NCI-H2196 treated with DMSO at 0.1 percent for 48 hours (cell line): ENCODE results near the gene ERI3.

ENCODE experiments used
- DNase-seq: peaks from one replicate; lab custom pipeline; 2025; ENCODE audit not compliant: unreplicated experiment; lab: John Stamatoyannopoulos, UW

ERI3 gene, protein sequence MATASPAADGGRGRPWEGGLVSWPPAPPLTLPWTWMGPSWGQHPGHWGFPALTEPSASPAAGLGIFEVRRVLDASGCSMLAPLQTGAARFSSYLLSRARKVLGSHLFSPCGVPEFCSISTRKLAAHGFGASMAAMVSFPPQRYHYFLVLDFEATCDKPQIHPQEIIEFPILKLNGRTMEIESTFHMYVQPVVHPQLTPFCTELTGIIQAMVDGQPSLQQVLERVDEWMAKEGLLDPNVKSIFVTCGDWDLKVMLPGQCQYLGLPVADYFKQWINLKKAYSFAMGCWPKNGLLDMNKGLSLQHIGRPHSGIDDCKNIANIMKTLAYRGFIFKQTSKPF

DNA sequence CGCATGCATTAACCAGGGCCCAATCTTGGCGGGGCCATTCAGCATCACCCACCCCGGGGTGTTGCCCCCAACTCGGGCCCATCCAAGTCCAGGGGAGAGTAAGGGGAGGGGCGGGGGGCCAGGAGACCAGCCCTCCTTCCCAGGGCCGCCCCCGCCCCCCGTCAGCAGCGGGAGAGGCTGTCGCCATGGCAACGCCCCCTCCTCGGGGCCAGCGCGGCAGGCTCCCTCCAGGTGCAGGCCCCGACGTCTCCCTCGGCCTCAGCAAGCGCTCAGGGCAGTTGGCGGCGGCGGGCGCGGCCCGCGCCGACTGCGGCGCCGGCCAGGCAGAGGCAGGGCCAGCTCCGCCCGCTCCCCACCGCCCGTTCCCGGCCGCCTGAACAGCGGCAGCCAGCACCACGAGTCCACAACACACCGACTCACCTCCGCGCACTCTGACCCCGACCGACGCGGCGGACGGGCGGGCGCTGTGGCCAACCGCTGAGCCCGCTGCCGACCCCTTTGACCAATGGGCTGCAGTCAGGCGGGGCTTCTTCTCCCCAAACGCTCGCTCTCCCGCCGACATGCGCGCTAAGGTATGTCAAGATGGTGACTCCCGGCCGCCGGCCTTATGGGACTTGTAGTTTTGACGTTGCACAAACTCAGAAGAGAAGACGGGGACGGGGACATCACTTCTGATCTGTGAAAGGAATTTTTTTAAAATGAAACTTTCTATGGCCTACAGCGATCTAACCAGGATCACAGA lies at the start of gene ERI3:
ERI3 (minus strand) TSS at position 418 of the 742 bp plus-strand sequence; CDS start at position 187, 231 bp downstream.
- peak; percentile 96 for DNase-seq

DNA sequence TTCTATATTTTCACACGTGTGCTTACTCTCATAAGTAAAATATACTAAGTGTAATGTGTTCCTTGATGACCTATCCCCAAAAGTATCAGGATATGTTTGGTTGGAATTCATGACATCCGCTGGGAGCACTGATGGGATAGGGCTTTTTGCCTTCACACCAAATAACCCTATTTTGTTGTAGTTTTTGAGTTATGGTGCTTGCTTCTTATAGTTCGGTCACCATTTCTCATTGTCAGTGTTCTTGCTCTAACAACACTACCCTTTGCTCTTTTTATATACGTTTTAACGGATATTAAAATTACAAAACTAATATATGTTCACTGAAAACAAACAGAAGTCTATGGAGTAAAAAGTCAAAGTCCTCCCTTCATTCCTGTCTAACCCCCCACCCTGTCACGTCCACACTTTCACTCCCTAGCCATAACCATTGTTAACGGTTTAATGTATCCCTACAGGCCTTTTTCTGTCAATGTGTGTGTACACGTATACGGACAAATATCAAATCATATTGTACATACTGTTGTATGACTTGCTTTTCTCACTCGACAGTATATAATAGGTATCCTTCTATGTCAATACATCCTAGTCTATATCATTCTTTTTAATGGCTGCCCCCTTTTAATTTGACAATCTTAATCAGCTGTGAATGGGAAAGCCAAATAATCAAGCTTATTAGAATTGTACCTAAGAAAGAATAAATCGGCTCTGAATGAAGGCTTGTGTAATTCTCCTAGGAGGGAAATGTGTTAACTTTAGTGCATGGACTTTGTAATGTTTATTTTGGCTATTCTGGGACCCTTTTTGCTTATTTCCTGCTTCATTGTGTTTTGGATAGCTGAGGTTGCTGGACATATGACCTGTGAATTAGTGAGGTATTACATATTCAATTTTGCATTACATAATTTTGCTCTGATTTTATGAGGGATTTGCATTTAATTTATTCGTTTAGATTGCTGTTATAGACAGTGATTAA lies 46.5 kb upstream of the ERI3 start:
- no peak for DNase-seq

GRCh38 chr1:44390277-44390676 lies 35.2 kb upstream of the ERI3 start:
- peak; percentile 6 for DNase-seq

DNA sequence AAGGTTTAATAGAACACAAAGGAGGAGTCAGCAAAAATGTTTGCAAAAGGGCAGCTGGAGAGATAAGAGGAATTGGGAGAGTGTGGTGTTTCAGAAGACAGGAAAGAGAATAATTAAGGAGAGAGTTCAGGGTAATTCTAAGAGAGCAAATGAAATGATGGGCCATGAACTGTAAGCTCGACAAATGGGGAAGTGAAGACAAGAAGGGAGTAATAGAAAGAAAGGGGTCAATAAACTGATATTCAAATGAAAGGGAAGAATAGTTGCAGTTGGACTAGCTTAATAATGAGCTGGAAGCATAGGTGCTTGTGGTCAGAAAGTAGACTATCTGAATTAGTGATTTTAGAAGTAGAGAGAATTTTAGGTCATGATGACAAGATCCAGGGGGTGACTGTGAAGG lies 34.4 kb upstream of the ERI3 start:
- DNase-seq, result no peak

GRCh38 chr1:44388551-44388950 lies 33.5 kb upstream of the ERI3 start:
- no peak for DNase-seq

DNA sequence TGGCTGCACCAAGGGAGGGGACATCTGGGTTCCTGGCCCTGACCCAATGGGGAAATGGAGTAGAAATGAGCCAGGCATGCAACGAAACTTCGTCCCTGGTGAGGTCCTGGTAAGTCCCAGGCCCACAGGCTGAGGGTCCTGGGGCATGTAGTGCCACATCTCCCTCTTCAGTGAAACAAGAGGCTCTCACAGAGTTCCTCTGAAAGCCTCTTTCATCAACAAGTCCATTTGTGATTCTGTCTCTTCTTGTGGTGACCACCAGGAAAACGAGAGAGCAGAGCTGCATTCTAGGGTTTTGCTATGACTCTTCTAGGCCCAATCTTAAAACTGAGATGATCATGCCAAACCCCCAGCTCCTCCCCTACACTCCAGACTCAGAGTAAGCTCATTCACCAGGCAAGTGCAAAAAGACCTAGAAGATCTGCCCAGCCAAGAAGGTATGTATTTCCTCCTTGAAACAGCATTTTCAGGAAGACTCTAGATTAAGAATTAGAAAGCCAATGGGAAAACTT lies 25.7 kb upstream of the ERI3 start:
- DNase-seq, result no peak

- peak; percentile 12 for DNase-seq
These were observed 23.1 kb upstream of the ERI3 start for GRCh38 chr1:44377925-44378784.

DNA sequence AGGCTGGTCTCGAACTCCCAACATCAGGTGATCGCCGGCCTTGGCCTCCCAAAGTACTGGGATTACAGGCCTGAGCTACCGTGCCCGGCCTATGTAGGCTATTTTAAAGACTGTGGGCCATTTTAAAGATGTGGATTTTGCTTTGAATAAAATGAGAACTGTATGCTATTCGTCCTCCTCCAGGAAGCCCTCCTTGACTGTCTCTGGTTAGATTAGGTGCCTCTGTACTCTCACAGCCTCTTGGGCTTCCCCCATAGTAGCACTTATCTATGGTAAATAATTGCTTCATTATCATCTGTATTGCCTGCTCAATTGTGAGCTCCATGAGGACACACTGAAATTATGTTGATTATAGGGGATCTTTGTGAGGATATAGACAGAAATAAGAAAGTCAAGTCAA lies 20.5 kb upstream of the ERI3 start:
- no peak for DNase-seq

DNA sequence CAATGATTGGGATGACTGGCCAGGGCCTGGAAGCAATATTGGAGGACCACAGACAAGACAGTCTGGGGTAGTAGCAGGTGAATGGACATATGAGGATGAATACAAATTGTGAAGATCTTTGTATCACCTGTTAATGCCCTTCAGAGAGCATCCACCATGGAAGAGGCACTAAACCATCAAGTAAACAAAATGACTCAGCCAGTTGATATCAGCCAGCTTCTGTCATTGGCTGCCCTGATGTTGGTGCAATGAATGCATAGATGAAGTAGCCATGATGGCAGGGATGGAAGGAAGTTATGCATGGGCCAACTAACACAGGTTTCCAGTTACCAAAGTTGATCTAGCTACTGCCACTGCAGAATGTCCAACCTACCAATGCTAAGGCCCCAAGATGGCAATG lies 16.1 kb upstream of the ERI3 start:
- no peak for DNase-seq

GRCh38 chr1:44368471-44369151 lies 13.6 kb upstream of the ERI3 start:
- no peak for DNase-seq

GRCh38 chr1:44367944-44368343 lies 12.9 kb upstream of the ERI3 start:
- no peak for DNase-seq

GRCh38 chr1:44366371-44366975 lies 11.4 kb upstream of the ERI3 start:
- DNase-seq, result no peak

- DNase-seq, result no peak
These were observed 6.4 kb upstream of the ERI3 start for GRCh38 chr1:44361478-44361877.

- DNase-seq, result no peak
These were observed 4.3 kb upstream of the ERI3 start for GRCh38 chr1:44359234-44359935.

DNA sequence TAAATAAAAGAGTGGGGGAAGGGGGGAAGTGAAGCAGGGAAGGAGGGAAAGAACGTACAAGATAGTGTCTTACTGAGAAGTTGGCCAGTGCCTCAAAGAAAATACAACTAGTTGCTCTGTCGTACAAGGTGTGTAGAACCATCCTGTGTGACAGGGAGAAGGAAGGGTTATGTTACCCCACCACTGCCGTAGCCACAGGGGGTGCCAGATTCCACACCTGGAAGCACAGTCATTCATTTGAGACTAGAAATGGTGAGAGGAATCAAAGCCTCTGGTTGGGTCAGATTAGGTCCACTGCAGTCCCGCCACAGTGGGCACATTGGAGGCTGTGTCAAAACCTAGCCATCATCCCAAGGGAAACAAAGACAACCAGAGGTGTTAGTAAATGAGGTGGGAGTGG lies 2.7 kb upstream of the ERI3 start:
- no peak for DNase-seq

DNA sequence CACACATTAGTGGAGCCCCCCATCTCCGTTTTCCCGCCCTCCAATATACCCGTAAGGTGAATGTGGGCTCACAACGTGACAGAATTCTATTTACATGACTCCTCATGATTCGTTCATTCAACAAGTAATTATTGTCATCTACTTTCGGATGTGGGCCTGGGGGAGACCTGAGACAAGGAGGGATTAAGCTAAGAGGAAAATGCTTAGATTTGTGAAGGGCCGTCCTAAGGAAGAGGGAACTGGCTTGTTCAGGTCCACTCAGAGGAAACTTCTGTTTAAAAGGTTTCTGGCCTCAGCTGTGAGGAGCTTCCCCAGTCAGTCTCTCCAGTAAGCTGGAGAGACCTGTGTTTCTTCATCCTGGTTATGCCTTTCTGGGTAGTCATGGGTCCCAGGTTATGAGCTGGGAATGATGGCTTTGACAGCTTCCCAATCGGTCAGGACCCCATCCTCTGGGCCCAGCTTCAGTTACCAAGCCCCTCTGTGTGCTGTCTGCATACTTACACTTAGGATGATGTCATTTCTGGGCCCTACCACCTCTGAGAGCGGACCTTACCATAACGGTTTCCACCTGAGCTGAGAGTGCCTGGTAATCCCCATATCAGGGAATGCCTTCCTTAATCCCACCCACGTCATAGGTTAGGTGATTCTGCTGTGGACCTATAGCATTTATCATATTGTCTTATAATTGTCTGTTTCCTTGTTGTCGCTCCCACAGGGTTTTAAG lies 687 bp upstream of the ERI3 start:
- no peak for DNase-seq

DNA sequence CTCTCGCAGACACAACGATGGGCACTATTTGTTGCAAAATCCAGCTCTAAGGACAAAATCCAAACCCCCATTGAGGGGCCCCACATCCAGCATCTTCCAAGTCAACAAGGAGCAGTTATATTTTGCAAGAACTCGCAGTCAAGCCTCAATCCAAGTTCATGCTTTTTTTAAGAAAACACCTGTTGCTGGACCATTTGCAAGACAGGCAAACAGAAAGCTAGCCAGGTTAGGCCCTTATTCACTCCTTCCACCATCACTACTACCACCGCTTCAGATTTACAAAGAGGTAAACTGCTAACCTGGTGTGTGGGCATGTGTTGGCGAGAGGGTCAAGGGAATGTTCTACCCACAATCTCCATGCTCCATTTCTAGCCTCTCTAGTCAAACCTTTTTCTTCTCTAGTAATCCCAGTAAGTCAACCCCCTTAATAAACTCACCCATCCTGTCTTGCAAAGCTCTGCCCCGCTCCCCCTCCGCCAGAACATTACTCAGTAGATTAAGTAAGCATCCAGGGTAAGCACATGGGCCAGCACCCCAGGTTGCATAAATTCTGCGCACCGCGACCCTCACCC lies 703 bp downstream of the ERI3 start:
- DNase-seq, result no peak

DNA sequence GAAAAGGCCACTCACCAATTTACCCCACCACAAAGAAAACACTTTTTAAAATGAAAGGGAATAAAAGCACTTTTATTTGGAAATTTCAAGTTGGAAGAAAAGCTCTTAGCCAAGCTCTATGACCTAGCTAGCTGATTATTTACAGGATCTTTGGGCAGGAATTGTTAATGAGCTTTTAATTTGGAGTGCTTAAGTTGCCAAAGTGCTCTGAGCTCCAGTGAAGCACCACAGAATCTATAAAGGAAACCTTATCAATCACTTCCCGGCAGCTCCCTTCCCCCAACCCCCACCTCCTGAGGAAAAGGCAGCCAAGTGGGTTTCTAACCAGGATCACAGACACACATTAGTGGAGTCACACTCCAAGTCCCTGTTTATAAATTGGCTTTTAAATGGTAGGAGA lies 1.5 kb downstream of the ERI3 start:
- DNase-seq, result no peak
